ENCODE data around the gene CEP85.

CEP85 gene

DNA sequence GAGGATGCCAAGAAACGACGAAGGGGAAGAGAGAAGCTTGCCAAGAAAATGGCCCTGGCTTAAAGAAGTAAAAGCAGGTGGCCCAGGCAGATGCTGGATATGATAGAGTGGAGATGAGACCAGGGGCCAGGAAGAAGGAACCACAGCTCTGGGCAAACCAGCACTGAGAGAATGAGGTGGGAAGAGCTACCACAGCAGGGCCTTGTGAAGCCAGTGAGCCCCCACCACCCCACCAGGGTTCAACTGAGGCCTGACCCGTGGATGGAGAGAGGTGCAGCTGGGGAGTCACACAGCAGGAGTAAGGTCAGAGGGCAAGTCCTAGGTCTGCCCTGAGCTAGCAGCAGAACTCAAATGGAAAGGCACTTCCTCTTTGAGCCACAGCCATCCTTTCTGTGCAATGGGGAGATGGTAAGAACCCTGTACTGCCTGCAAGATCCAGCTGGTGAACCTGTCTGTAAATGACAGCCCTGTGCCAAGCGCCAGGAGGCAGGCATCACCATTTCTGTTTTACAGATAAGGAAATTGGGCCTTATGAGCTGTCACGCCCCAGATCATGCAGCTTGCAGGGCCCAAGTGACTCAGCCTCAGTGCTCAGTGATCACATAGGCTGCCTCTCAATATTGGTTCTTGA lies 54.4 kb downstream of the CEP85 start:
- Histone ChIP-seq H3K79me2 (ENCODE audit: low read length) (no peaks in the 10 kb centered on the region), H3K4me1 (ENCODE audit: low read length) (peaks cover 46% of the 10 kb centered on the region), H3K27me3 (ENCODE audit: low read depth, low read length) (no peaks in the 10 kb centered on the region), H3K27ac (ENCODE audit: low read length) (peak overlapping the region; percentile 62), H4K20me1 (ENCODE audit: insufficient read depth, low read length) (no peaks in the 10 kb centered on the region), H3K9ac (ENCODE audit: low read length) (no peak overlapping the region), H2AFZ (ENCODE audit: low read depth, low read length) (peak overlapping the region; percentile 63; the same call in 1 of the 2 replicates), H3K36me3 (replicated peaks; ENCODE audit: low read depth, low read length) (no peaks in the 10 kb centered on the region), H3K4me3 (ENCODE audit: low read length) (no peak overlapping the region), H3K4me2 (ENCODE audit: low read length) (0 out of 2 replicates have a peak overlapping the region, but pooled peaks have one; percentile 55), H3K9me3 (ENCODE audit: insufficient read depth, low read length) (peaks cover 10% of the 10 kb centered on the region; the same call in 1 of the 2 replicates)
- TF ChIP-seq, protein P1, sequence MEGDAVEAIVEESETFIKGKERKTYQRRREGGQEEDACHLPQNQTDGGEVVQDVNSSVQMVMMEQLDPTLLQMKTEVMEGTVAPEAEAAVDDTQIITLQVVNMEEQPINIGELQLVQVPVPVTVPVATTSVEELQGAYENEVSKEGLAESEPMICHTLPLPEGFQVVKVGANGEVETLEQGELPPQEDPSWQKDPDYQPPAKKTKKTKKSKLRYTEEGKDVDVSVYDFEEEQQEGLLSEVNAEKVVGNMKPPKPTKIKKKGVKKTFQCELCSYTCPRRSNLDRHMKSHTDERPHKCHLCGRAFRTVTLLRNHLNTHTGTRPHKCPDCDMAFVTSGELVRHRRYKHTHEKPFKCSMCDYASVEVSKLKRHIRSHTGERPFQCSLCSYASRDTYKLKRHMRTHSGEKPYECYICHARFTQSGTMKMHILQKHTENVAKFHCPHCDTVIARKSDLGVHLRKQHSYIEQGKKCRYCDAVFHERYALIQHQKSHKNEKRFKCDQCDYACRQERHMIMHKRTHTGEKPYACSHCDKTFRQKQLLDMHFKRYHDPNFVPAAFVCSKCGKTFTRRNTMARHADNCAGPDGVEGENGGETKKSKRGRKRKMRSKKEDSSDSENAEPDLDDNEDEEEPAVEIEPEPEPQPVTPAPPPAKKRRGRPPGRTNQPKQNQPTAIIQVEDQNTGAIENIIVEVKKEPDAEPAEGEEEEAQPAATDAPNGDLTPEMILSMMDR (IDR thresholded peaks at IDR 0.05; ENCODE audit: low read depth, low read length), result no peak
- no peak for TF ChIP-seq EZH2phosphoT487 (IDR thresholded peaks at IDR 0.05; ENCODE audit: low read depth)

- no peaks in the 10 kb centered on the region for H3K79me2 ChIP-seq (ENCODE audit: low read length)
- no peaks in the 10 kb centered on the region for H3K27me3 ChIP-seq (ENCODE audit: low read depth, low read length)
- no peaks in the 10 kb centered on the region for H4K20me1 ChIP-seq (ENCODE audit: insufficient read depth, low read length)
- peaks cover 46% of the 10 kb centered on the region for H3K4me1 ChIP-seq (ENCODE audit: low read length)
- H2AFZ ChIP-seq (ENCODE audit: low read depth, low read length), result peak overlapping the region; percentile 63
- TF ChIP-seq, protein P1 (IDR thresholded peaks at IDR 0.05; ENCODE audit: low read depth, low read length), result no peak
- no peak for TF ChIP-seq EZH2phosphoT487 (IDR thresholded peaks at IDR 0.05; ENCODE audit: low read depth)
- H3K4me3 ChIP-seq (ENCODE audit: low read length), result no peak overlapping the region
- H3K9me3 ChIP-seq (ENCODE audit: insufficient read depth, low read length), result peaks cover 10% of the 10 kb centered on the region; the same call in 1 of the 2 replicates
- peak overlapping the region; percentile 62 for H3K27ac ChIP-seq (ENCODE audit: low read length)
- no peaks in the 10 kb centered on the region for H3K36me3 ChIP-seq (replicated peaks; ENCODE audit: low read depth, low read length)
- H3K4me2 ChIP-seq (ENCODE audit: low read length), result peak overlapping the region; percentile 55
- peak overlapping the region; percentile 45; the same call in 1 of the 2 replicates for H3K9ac ChIP-seq (ENCODE audit: low read length)
These were observed 55.4 kb downstream of the CEP85 start for GRCh38 chr1:26289158-26290059.

GRCh38 chr1:26290122-26290881 lies 56.3 kb downstream of the CEP85 start:
- no peaks in the 10 kb centered on the region for H3K79me2 ChIP-seq (ENCODE audit: low read length)
- H3K27me3 ChIP-seq (ENCODE audit: low read depth, low read length), result no peaks in the 10 kb centered on the region
- no peak overlapping the region for H3K4me3 ChIP-seq (ENCODE audit: low read length)
- H3K9me3 ChIP-seq (ENCODE audit: insufficient read depth, low read length), result peaks cover 10% of the 10 kb centered on the region; the same call in 1 of the 2 replicates
- no peaks in the 10 kb centered on the region for H3K36me3 ChIP-seq (replicated peaks; ENCODE audit: low read depth, low read length)
- peak overlapping the region; percentile 62 for H3K27ac ChIP-seq (ENCODE audit: low read length)
- peak overlapping the region; percentile 27; the same call in 1 of the 2 replicates for H2AFZ ChIP-seq (ENCODE audit: low read depth, low read length)
- TF ChIP-seq, protein P1 (IDR thresholded peaks at IDR 0.05; ENCODE audit: low read depth, low read length), result no peak
- TF ChIP-seq EZH2phosphoT487 (IDR thresholded peaks at IDR 0.05; ENCODE audit: low read depth), result no peak
- H4K20me1 ChIP-seq (ENCODE audit: insufficient read depth, low read length), result no peaks in the 10 kb centered on the region
- peak overlapping the region; percentile 55 for H3K4me2 ChIP-seq (ENCODE audit: low read length)
- peaks cover 46% of the 10 kb centered on the region for H3K4me1 ChIP-seq (ENCODE audit: low read length)
- peak overlapping the region; percentile 45; the same call in 1 of the 2 replicates for H3K9ac ChIP-seq (ENCODE audit: low read length)

Data from OCI-LY3 (cell line).